HG03045 (cell line): ENCODE data around the gene SPAG16.
"Not testable (repeated sequence)": the region's sequence is repeated elsewhere in the genome, so short reads cannot be mapped to it uniquely, and the experiment has no call there.

Source experiments
- ATAC-seq: cut with Tn5 transposase; IDR thresholded peaks from one replicate; pipeline ENCODE4 v1.9.1; 2021; ENCODE audit warnings: mild to moderate bottlenecking, moderate library complexity; ENCODE audit not compliant: unreplicated experiment

SPAG16 gene

DNA sequence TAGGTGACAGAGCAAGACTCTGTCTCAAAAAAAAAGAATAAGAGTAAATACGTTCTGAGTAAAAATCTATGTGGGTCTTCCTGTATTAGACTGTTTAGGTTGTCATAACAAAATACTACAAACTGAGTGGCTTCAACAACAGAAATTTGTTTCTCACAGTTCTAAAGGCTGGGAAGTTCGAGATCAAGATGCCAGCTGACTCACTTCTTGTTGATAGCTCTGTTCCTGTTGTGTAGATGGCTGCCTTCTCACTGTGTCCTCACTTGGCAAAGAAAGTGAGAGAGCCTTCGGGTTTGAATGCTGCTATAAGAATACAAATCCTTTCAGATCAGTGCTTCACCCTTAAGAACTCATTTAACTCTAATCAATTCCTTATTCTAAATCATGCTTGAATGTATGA, 696.6 kb downstream of the SPAG16 start:
- no peak for ATAC-seq

DNA sequence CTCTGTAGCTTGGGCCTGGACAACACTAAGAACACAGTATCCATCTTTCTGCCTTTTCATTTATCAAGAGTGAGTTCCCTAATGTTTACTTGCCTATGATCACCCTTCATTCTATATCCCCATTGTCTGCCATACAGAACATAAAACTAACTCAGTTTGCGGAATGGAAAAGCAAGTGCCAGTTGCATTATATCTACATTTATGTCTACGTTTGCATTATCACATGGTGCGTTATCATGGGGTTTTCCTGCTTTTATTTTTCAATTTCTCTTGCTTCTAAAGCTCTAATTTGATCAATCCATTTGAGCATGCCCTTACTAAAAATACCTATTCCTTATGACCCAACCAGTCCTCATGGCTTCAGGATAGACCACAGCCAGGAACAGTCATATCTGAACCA, 704.9 kb downstream of the SPAG16 start:
- no peak for ATAC-seq

DNA sequence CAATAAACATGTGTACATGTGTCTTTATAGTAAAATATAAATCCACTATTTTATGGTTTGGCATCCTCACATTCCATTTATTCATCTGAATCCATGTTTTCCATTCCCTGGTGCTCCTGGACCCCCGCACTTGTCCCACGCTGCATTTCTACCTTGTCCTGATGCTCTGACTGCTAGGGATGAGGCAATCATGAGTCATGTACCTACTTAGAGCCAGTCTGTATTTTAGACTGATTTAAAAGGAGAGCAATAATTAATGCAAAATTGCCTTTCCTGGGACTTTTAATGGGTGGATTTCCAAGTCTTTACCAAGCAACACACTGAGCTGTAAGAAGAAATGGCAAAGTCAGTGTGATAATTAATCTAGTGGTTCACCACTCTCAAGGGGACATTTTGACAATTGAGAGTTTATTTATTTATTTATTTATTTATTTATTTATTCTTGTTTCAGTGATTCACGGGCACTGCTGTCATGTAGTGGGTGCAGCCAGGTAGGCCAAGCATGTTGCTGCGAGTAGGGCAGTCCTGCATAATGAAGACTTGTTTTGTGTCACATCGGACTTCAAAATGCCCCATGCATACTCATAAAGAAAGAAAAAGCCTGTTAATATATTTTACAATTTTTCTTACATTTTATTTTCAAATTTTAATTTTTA, 707.3 kb downstream of the SPAG16 start:
- ATAC-seq = no peak

- no peak for ATAC-seq
Measured at GRCh38 chr2:213995400-213996105, 711.3 kb downstream of the SPAG16 start.

DNA sequence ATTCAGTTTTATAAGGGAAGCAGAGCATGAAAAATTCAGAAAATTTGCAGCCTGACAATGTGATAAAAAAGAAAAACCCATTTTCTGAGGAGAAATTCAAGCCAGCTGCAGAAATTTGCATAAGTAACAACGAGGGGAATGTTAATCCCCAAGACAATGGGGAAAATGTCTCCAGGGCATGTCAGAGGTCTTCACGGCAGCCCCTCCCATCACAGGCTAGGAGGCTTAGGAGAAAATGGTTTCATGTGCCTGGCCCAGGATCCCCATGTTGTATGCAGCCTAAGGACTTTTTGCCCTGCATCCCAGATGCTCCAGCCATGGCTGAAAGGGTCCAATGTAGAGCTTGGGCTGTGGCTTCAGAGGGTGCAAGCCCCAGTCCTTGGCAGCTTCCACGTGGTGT, 714.7 kb downstream of the SPAG16 start:
- not testable (repeated sequence) for ATAC-seq

DNA sequence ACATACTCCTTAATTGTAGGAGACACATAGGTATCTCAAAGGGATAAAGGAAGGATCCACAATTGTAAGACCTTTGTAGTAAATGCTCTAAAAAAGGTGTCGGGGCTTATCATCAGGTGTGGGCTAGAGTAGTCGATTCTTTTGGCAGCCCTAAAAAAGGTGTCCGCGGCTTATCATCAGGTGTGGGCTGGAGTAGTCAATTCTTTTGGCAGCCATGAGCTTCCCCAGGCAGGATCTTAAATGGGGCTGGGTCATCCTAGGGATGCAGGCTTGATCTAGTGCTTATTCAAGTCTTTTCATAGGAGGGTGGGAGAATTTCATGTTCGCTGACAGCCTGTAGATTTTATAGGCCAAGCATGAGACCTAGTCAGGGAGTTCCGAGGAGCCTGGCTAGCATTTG, 720.2 kb downstream of the SPAG16 start:
- no peak for ATAC-seq

DNA sequence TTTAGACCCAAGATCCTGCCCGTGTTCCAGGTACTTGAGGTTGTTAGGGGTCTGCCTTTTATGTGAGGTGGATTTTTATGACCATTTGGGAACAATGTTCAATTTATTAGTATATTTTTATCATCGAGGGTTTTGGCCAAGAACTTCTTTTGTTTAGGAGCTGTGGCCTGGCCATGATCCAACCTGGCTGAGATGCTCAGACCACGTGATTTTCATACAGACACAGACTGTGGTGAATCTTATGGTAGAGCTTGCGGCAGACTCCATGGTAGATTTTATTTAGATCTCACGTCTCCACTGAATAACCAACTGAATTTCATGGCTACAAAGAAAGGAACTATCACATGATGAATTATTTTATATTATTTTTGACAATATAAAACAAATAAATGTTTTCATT, 721.1 kb downstream of the SPAG16 start:
- no peak for ATAC-seq

DNA sequence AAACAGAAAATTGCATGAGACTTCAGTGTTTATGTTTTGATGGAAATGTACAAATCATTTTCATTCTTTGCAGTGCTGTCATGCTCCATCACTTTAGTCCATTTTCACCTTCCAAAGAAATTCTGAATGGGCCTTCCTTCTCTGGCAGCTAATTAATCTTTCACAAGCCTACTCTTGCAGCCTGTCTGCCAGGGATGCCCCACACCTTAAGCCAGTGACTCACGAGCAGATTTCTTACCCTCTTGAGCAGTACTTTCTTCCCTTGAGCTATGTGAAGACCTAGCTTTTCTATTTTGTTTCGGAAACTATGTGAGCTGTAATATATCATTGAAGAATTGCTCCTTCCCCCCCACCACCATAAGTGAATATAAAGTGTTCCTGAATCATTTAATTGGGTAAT, 722.3 kb downstream of the SPAG16 start:
- no peak for ATAC-seq

DNA sequence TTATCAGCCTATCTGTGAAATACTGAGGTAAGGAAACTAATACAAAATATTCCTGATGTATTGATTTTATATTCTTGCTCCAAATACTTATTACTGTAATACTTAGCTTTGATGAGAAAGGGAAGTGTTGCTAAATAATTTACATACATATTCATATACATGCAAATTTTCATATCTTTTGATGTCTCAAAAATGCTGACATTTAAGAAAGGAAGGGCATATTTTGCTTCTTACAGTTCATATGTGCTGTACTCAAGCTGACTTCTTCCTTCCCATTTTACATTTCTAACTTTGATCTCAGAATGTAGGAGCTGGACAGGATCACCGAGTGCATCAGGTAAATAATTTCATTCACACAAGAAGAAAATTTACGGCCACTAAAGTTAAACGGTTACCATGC, 727.4 kb downstream of the SPAG16 start:
- no peak for ATAC-seq

- ATAC-seq = no peak
Measured at GRCh38 chr2:214014551-214015220, 730.4 kb downstream of the SPAG16 start.

- ATAC-seq = no peak
Measured at GRCh38 chr2:214019229-214019972, 735.1 kb downstream of the SPAG16 start.

DNA sequence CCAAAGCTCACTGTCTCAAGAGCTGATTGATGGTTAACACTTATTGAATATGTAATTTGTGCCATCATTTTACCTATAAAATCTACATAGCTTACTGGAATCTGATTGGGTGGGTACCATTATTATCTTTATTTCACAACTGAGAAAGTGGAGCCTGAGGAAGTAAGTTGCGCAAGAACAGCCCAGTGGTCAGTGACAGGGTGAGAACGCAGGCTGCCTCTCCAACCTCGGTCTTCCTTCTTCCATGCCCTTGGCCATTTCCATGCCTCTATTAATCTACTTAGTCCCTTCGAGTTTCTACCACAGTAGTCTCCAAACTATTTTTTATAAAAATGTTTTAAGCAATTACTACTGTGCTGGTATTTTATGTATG, 735.7 kb downstream of the SPAG16 start:
- ATAC-seq = no peak

DNA sequence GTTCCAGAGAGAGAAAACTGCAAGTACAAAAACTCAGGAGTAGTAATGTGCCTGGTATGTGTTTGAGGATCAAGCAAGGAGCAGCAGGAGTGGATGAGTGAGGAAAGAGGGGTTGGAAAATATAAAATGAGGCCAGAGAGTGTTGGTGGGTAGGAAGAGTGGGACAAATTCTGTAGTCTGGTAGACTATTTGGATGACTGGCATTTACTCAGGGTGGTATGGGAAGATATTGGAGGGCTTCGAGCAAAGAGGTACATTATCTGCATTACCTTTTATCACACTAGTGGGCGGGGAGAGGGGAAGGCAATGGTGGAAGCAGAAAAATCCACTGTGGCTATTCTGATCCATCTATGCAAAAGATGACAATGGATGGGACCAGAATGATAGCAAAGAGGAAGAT, 744.9 kb downstream of the SPAG16 start:
- no peak for ATAC-seq

DNA sequence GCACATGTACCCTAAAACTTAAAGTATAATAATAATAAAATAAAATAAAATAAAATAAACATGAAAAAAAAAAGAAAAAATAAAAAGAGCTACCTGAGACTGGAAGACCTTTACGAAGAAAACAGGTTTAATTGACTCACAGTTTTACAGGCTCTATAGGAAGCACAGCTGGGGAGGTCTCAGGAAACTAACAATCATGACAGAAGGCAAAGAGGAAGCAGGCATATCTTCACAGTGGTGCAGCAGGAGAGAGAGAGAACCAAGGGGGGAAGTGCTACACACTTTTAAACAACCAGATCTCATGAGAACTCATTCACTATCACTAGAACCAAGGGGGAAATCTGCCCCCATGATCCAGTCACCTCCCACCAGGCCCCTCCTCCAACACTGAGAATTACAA, 747.3 kb downstream of the SPAG16 start:
- no peak for ATAC-seq

GRCh38 chr2:214034417-214034816, 750.2 kb downstream of the SPAG16 start:
- no peak for ATAC-seq

DNA sequence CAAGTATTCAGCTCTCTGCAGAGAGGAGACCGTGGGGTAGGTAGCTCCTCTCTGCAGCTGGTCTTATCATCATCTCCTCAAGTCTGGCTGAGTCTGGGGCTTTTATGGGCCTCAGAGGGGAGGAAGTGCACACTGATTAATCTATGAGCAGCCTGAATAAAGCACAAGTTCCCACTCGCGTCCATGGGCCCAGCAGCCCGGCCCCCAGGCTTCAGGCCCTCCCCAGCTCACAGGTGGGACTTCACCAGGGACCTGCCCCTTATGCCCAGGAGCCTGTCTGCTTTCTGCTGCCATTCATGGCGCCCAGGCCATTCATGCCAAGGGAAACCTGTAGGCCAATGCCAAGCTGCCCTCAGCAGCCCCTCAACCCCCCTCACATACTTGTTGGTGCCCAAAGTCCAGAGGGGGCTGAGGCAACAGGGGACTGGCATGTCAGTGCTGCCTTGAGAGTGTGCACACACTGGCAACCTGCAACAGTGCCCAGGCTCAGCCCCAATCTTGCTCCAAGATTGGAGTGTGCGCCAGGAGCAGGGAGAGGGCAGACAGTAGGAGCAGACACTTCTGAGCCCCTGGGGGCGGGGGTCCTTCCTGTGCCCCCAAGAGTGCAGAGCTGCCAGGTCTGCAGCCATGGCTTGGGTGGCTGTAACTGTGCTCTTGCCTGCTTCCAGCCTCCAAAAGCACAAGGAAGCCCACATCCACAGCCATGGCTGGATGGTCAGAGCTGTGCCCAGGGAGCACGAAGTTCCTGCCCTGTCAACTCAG, 751.0 kb downstream of the SPAG16 start:
- ATAC-seq = no peak

GRCh38 chr2:214035921-214036320, 751.7 kb downstream of the SPAG16 start:
- ATAC-seq = no peak

GRCh38 chr2:214038186-214038585, 753.9 kb downstream of the SPAG16 start:
- no peak for ATAC-seq

GRCh38 chr2:214050731-214051130, 766.5 kb downstream of the SPAG16 start:
- no peak for ATAC-seq

GRCh38 chr2:214051585-214051984, 767.3 kb downstream of the SPAG16 start:
- no peak for ATAC-seq

- ATAC-seq = no peak
Measured at GRCh38 chr2:214052235-214052634, 768.0 kb downstream of the SPAG16 start.
